D341Med (cell line): Measurements from ENCODE around the gene AK8.
"Not testable (repeated sequence)": the region's sequence is repeated elsewhere in the genome, so short reads cannot be mapped to it uniquely, and the experiment has no call there.

Experiments
- DNase-seq: peaks from one replicate; pipeline ENCODE4 v3.0.0; 2012; ENCODE audit warnings: low spot score

AK8 gene

DNA sequence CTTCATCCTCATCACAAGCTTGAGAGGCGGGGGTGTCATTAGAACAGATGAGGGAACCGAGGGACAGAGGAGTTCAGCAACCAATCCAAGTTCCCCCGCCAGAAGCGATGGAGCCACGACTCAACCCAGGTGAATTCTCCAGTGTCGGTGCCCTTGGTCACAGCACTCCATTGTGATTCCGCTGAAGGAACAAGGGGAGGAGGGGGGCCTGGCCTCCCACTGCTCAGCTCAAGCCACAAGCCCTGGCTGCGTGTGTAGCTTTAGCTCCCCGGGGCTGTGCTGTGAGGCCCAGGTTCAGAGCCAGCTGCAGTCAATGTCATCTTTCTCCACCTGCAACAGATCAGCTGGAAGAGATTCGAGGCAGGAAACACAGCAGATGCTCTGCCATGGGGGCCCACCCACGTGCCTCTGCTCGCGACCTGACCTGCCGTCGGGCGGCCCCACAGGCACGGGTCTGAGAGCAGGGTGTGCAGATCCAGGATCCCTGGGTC lies 135.2 kb downstream of the AK8 start:
- DNase-seq = peak; percentile 16

- DNase-seq = peak; percentile 12
Observed at GRCh38 chr9:132740526-132741309, 137.4 kb downstream of the AK8 start.

DNA sequence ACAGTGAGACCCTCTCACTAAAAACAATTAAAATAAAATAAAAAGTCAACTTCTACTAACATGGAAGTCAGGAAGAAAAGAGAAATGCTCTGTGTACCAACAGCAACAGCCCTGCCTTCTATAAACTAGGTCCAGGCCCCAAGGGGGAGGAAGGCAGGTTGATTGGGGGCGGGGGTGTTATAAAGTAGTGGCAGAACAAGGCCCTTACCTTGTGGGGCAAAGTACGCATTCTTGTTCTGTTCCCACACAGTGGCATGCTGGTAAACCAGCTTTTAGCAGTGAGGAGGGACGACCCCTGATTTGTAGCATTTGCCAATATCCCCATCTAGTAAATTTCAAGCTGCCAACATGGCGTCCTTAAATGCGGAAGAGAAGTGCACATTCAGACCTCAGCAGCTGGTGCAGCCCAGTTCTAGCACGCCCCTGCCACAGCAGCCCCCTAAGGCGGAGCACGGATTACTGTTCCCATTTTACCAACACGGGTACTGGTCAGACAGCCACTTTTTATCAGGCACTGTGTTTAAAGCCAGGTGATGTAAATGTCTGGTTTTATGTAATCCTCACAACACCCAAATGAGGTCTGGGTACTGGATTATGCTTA lies 138.3 kb downstream of the AK8 start:
- DNase-seq = no peak

- no peak for DNase-seq
Observed at GRCh38 chr9:132733260-132733815, 144.7 kb downstream of the AK8 start.

DNA sequence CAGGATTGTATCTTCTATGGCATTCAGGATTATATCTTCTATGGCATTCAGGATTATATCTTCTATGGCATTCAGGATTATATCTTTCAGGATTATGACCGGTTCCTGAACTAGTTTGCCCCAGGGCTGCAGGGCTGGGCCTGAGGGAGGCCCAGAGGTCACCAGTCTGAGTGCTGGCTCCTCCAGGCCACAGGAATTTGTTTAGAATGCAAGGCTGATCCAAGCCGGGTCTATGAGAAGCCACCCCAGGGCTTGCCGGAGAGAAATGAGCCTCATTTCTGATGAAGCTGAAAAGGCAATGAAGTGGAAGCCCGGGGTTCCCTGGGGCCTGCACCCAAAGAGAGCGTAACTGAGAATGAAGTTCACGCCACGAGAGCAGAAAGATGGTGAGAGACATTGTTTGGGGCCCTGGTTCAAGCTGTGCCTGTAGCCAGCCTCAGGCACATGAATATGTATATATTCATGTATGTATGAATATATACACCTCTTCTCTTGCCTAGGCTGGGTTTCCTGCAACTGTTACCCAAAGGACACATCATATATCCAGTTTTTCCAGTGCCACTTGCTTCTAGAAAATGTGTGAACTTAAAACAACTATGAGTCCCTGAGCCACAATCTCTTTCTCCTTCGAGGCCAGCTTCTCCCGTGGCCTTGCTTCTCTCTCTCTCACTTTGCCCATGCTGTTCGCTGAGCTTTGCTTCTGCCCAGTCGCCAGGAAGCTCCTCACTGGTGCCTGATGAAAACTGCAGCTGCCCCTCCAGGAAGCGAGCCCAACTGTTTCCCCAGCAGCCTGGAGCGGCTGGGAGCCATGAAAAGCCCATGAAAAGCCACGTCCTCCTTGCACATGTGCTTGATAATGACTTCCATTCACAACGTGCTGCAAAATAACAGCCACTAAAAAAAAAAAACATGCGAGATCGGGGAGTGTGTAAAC lies 145.5 kb downstream of the AK8 start:
- no peak for DNase-seq

DNA sequence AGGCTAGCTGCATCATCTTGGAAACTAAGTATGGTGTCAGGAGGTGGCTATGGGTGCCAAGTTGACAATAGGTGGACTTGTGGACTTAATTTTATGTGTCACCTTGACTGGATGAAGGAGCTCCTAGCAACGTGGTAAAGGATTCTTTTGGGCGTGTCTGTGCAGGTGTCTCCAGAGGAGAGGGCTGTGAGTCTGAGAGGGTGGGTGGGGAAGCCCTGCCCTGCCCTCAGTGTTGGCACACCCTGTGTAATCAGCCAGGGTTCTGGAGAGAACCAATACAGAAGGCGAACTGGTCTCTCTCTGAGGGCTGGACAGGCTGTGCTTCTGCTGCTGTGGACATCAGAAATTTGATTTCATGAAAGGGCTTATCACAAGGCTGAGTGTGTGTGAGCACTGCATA lies 146.9 kb downstream of the AK8 start:
- no peak for DNase-seq

GRCh38 chr9:132730054-132731033 lies 147.7 kb downstream of the AK8 start:
- DNase-seq = no peak

- no peak for DNase-seq
Observed at GRCh38 chr9:132729235-132729890, 148.7 kb downstream of the AK8 start.

GRCh38 chr9:132728497-132728896 lies 149.6 kb downstream of the AK8 start:
- no peak for DNase-seq

DNA sequence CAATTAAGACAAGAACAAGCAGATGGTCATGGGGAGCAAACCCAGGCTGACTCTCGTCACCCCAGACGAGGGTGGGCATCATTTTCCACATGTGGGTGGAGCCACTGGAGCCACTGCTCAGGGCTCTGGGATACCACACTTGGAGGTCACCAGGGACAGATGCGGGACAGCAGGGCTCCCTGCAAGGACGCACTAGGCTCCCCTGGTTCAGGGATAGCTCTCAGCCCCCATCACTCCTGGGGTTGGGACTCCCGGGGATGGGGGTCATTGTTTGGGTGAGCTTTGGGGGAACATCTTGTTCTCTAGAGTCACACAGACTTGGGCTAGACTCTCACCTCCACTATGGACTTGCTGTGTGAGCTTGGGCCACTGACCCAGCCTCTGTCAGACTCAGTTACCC lies 150.0 kb downstream of the AK8 start:
- no peak for DNase-seq

DNA sequence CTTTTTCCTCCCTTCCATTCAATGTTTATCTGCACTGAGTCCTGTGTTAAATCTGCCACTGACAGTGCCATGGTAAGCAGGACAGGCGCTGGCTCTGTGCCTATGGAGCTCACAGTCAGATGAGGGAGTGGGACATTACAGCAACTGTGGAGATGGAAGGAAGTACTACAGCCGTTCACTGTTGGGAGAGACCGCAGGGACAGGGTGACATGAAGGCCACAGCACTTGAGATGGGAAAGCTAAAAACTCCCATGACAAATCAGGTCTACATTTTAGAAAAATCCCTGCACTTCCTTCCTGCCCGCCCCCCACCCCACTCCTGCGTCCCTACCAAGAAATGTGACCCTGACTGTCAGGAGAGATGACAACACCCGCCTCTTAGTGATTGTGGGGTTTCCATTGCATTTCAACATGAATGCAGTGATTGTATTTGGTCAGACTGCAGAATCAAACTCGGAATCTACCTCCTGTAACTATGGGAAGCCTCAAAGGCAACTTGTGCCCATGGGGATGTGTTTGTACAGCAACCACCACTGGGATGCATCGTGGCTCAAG lies 151.4 kb downstream of the AK8 start:
- DNase-seq = no peak

GRCh38 chr9:132725306-132725705 lies 152.8 kb downstream of the AK8 start:
- DNase-seq = no peak

- no peak for DNase-seq
Observed at GRCh38 chr9:132723809-132724208, 154.3 kb downstream of the AK8 start.

DNA sequence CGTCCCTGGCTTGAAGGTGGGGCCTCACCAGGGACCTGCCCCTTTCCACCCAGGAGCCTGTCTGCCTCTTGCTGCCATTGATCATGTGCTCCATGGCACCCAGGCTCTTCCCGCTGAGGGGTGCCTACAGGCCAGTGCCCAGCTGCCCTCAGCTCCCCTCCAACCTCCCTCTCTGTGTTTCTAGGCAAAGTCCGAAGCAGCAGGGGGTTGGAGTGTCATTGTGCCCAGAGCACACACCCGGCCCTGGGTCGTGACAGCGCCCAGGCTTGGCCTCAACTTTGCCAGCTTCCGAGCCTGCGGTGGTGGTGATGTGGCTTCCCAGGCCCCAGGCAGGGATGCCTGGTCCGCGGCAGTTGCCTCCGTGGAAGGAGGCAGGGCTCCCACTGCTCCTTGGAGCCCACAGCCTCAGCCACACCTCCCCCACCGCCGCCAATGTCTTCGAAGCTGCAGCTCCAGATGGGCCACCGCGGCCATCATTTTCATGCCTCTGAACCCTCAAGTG lies 155.5 kb downstream of the AK8 start:
- no peak for DNase-seq

DNA sequence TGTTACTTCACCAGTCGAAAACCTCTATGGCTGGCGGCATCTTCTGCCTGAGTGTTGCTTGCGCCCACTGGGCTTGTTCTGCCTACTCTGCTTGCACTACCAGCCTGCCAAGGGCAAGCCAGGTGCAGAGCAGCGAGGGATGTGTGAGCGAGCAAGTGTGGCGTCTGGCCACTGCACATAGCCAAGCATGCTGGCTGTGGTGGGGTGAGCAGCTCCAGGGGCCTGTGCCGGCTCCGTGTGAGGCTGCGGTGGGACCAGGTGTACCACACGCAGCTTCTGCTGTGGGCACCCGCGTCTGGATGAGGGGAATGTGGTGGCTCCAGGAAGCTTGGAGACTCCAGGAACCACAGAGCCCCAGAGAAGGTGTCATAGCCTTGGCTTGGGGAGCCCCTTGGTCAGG lies 156.4 kb downstream of the AK8 start:
- DNase-seq = no peak

DNA sequence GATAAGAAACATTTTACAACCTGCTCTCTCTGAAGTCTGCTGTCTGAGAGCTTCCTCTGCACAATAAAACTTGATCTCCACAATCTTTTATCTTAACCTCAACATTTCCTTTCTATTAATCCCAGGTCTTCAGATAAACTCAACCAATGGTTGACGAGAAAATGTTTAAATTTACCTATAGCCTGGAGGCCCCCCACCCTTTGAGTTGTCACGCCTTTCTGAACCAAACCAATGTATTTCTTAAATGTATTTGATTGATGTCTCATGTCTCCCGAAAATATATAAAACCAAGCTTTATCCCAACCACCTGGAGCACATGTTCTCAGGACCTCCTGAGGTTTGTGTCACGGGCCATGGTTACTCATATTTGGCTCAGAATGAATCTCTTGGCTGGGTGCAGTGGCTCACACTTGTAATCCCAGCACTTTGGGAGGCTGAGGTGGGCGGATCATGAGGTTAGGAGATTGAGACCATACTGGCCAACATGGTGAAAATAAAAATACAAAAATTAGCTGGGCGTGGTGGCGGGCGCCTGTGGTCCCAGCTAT lies 159.6 kb downstream of the AK8 start:
- not testable (repeated sequence) for DNase-seq

DNA sequence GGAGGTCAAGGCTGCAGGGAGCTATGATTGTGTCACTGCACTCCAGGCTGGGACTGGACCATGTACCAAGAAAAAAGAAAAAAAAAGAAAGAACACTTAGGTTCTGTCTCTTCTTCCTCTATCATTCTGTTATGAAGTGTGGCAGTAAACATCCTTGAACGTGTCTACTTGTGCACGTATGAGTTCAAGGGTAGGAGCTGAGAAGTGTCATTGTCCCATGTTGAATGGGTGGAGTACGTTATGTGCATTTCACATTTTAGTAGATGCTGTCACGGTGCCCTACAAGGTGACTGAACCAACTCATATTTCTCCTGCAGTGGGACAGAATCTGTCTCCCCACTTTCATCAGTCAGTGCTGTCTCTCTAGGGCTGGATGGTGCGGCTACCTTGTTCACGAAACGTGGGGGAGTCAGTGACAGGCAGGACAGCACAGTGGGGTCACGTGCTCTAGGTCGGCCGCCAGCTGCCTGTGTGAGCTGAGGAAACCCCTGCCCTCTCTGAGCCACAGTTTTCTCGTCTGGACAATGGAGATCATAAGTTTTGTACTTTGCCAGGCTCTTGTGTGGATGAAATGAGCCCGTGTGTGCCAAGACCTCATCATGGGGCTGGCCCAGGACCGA lies 160.6 kb downstream of the AK8 start:
- no peak for DNase-seq

GRCh38 chr9:132716007-132716406 lies 162.1 kb downstream of the AK8 start:
- no peak for DNase-seq

- DNase-seq = no peak
Observed at GRCh38 chr9:132712753-132713152, 165.3 kb downstream of the AK8 start.
